CD4-positive, alpha-beta T cell (primary cell): Measurements from ENCODE around the gene SECISBP2L. TPM values are rescaled to one million over a fixed set of nuclear protein-coding genes. Genes with fewer than 3 reads are reported as not detected.

Source experiments
- ATAC-seq: fragments of 200-7000 bp; cut with Tn5 transposase; one replicate; pipeline ENCODE4 v1.10.0; 2022; ENCODE audit warnings: mild to moderate bottlenecking; ENCODE audit not compliant: poor library complexity
- CTCF ChIA-PET: fragments of 350-600 bp; sonication (Branson Sonifier 250); formaldehyde crosslinking; loops from one replicate; lab custom pipeline; 2021; ENCODE audit warnings: antibody characterized with exemption, inconsistent platforms; lab: Charles Lee
- POLR2A ChIA-PET: fragments of 350-600 bp; sonication (Branson Sonifier 250); formaldehyde crosslinking; loops from one replicate; lab custom pipeline; 2021; ENCODE audit warnings: antibody characterized with exemption, inconsistent platforms; lab: Charles Lee
- DNase-seq, 14 experiments: peaks; one replicate each; pipeline ENCODE4 v3.0.0-alpha.2; 2013 to 2020; ENCODE audit warnings: mixed read lengths in 2 of 14
- H3K27ac ChIP-seq, 2 donors: one replicate each; pipeline versions ENCODE4 v1.5.1 to v1.7.0; 2013; ENCODE audit warnings: low read length in 2 of 2, low read depth in 1 of 2, mild to moderate bottlenecking in 1 of 2
- H3K27me3 ChIP-seq, 2 experiments: 1 replicate in 1 of 2; 2 replicates in 1 of 2; pipeline versions ENCODE4 v1.6.1 to v1.7.0; 2013; ENCODE audit warnings: low read length in 2 of 2, control low read depth in 1 of 2, mild to moderate bottlenecking in 1 of 2, moderate library complexity in 1 of 2; ENCODE audit not compliant: insufficient read depth in 2 of 2, control insufficient read depth in 1 of 2
- H3K36me3 ChIP-seq: one replicate; pipeline ENCODE4 v1.6.1; 2013; ENCODE audit warnings: low read length, control low read depth; ENCODE audit not compliant: insufficient read depth
- H3K4me1 ChIP-seq: one replicate; pipeline ENCODE4 v1.6.1; 2013; ENCODE audit warnings: low read length, control low read depth; ENCODE audit not compliant: insufficient read depth
- H3K4me3 ChIP-seq: one replicate; pipeline ENCODE4 v1.5.1; 2013; ENCODE audit warnings: mild to moderate bottlenecking, low read length, moderate library complexity
- H3K9me3 ChIP-seq, 2 experiments: 1 replicate in 1 of 2; 2 replicates in 1 of 2; pipeline versions ENCODE4 v1.6.1 to v1.7.0; 2013; ENCODE audit warnings: low read length in 2 of 2, mild to moderate bottlenecking in 2 of 2, control low read depth in 1 of 2, moderate library complexity in 1 of 2; ENCODE audit not compliant: control insufficient read depth in 1 of 2, insufficient read depth in 1 of 2
- H3K27ac Mint-ChIP-seq: one replicate; pipeline ENCODE4 v1.8.0; 2020; ENCODE audit warnings: mixed read lengths
- H3K27me3 Mint-ChIP-seq: one replicate; pipeline ENCODE4 v1.8.0; 2021; ENCODE audit warnings: mixed read lengths
- H3K36me3 Mint-ChIP-seq: one replicate; pipeline ENCODE4 v1.8.0; 2021; ENCODE audit warnings: low read depth, mixed read lengths
- H3K4me1 Mint-ChIP-seq: one replicate; pipeline ENCODE4 v1.8.0; 2021; ENCODE audit warnings: low read depth, mixed read lengths
- H3K4me3 Mint-ChIP-seq: one replicate; pipeline ENCODE4 v1.8.0; 2020; ENCODE audit warnings: mild to moderate bottlenecking, mixed read lengths
- H3K9me3 Mint-ChIP-seq: one replicate; pipeline ENCODE4 v1.8.0; 2020; ENCODE audit warnings: mixed read lengths
- CTCF ChIP-seq: fragments of 200-600 bp; IDR thresholded peaks from one replicate; pipeline ENCODE4 v1.8.0; 2022; ENCODE audit warnings: antibody characterized with exemption, mild to moderate bottlenecking
- intact Hi-C, 2 experiments: fragments of 100-400 bp; cut with DNase I in 1 of 2; cut with micrococcal nuclease in 1 of 2; formaldehyde crosslinking; loops; one replicate each; pipeline versions ENCODE4 v1.15.1 to v1.9.0; 2023 to 2025; cut with DNase I, micrococcal nuclease
- total RNA-seq, 174 experiments: library from RNA in 2 of 174; stranded (reverse) in 2 of 174; gene quantifications; one replicate each; pipeline ENCODE4 v1.2.3 and lab custom pipeline; 2021 to 2026

Gene SECISBP2L
- total RNA-seq, 2 experiments from 2014 or later, result 55.9 to 56.0 TPM

DNA sequence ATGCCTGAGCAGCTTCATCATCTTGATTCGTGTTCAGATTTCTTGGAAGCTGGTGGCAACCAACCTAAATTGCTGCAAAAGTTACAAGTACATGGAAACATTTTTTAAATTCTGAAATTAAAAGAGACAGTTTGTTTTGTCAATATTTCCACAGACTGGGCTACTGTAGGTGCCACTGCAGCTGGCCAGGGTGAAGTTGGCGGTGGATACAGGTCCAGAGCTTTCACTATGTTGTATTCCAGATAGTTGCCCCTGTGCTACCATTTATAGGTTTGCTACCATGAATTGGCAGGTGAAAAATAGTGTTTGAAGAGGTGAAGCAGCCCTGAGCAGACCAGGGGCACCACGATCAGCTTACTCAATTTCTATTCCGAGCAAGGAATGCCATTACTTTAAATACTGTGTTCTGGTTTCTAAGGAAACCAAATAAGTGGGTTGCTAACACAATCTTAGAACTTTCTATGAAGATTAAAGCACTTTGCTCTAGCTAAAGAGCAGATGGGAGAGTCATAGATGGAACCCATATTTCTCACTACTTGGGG, 61.4 kb downstream of the SECISBP2L start:
- Mint-ChIP-seq H3K27ac (no peak overlapping the region), H3K4me3 (no peak overlapping the region), H3K4me1 (no peaks in the 10 kb centered on the region), H3K27me3 (peaks cover 13% of the 10 kb centered on the region), H3K36me3 (peaks cover 12% of the 10 kb centered on the region), H3K9me3 (no peaks in the 10 kb centered on the region)
- Histone ChIP-seq H3K36me3 (no peaks in the 10 kb centered on the region), H3K4me3 (no peak overlapping the region), H3K9me3 (no peaks in the 10 kb centered on the region), H3K4me1 (no peaks in the 10 kb centered on the region), H3K27ac (no peak overlapping the region), H3K27me3 (no peaks in the 10 kb centered on the region)
- no peak for ATAC-seq
- ChIA-PET CTCF (interaction anchor here (2.0 kb wide), 1 partner anchor 9 kb away, joined by 6 read pairs; no protein-coding TSS in a partner anchor), POLR2A (interaction anchor here (0.6 to 1.6 kb wide), 2 partner anchors 9 to 1386 kb away, joined by 3 to 4 read pairs; no protein-coding TSS in a partner anchor)
- TF ChIP-seq CTCF, result no peak
- no peak for DNase-seq
- intact Hi-C loops, result no loop called here

DNA sequence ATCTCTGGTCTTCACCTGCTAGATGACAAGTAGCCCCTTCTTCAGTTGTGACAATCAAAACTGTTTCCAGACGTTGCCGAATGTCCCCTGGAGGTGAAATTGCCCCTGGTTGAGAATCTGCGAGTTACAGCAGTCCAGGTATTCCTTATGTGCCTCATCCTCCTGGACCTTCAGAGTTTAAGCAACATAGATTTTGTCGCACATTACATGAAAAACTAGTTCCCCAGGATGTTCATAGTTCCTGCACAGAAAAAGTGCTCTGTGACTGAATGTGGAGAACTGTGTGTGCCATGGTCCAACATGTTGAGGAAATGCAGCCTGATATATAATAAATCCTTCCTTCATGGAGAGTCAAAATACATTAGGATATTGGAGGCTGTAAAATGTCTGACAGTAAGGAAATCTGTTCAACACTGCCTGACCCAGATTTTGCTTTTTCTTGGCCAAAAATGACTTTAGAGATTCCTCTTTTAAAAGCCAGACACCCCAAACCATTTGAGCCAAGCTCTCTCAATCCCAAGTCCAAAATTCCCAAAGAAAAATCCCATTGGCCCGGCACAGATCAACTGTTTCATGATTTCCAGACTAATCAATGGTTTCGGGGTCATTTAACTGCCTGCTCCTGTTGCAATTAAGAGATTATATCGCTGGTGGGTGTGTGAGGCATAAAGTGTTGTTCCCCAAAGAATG, 62.1 kb downstream of the SECISBP2L start:
- no peaks in the 10 kb centered on the region for H3K4me1 Mint-ChIP-seq
- H3K27me3 Mint-ChIP-seq, result peaks cover 17% of the 10 kb centered on the region
- Histone ChIP-seq H3K4me1 (no peaks in the 10 kb centered on the region), H3K36me3 (no peaks in the 10 kb centered on the region), H3K27me3 (no peaks in the 10 kb centered on the region), H3K9me3 (no peaks in the 10 kb centered on the region), H3K27ac (no peak overlapping the region), H3K4me3 (no peak overlapping the region)
- peaks cover 7% of the 10 kb centered on the region for H3K36me3 Mint-ChIP-seq
- ATAC-seq, result no peak
- ChIA-PET CTCF (interaction anchor here (2.0 kb wide), 1 partner anchor 8 kb away, joined by 6 read pairs; no protein-coding TSS in a partner anchor), POLR2A (interaction anchor here (1.6 kb wide), 1 partner anchor 8 kb away, joined by 4 read pairs; no protein-coding TSS in a partner anchor)
- intact Hi-C loops, result no loop called here
- H3K9me3 Mint-ChIP-seq, result no peaks in the 10 kb centered on the region
- no peak for DNase-seq
- no peak for TF ChIP-seq CTCF
- H3K27ac Mint-ChIP-seq, result no peak overlapping the region
- no peak overlapping the region for H3K4me3 Mint-ChIP-seq

DNA sequence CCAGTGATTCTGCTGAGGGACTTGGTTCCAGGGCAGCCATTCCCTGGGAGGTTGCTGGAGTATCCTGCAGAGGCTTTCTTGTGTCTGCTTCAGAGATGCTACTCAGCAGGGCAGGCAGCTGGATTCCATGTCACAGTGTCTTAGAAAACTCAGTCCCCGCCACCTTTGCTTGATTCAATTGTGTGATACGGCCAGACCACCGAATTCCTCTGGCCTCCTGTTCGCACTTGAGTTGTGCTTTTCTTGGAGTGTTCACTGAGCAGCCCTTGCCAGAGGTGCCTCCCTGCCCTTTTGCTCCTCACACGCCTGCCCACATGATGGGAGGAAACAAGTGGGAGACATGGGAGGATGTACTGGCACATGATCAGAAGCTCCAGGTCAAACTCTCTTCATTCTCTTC, 62.9 kb downstream of the SECISBP2L start:
- Mint-ChIP-seq H3K4me3 (no peak overlapping the region), H3K36me3 (peaks cover 4% of the 10 kb centered on the region), H3K27me3 (peaks cover 22% of the 10 kb centered on the region), H3K27ac (no peak overlapping the region), H3K4me1 (no peaks in the 10 kb centered on the region), H3K9me3 (no peaks in the 10 kb centered on the region)
- no peak for TF ChIP-seq CTCF
- intact Hi-C loops, result no loop called here
- Histone ChIP-seq H3K27ac (no peak overlapping the region), H3K27me3 (no peaks in the 10 kb centered on the region), H3K4me3 (no peak overlapping the region), H3K4me1 (no peaks in the 10 kb centered on the region), H3K9me3 (no peaks in the 10 kb centered on the region), H3K36me3 (no peaks in the 10 kb centered on the region)
- CTCF ChIA-PET, result no interaction called here
- ATAC-seq (no peak), DNase-seq (no peak)
- POLR2A ChIA-PET, result no interaction called here
